ENCODE measurements around the gene CLTCL1. TPM values are rescaled to one million over a fixed set of nuclear protein-coding genes. Genes with fewer than 3 reads are reported as not detected.

Gene CLTCL1
- total and polyA plus RNA-seq, 9 of the 15 experiments (the other 6 are each of a cell fraction or from before 2014, with no cell fraction given): 1.1 to 11.7 (median 5.0) TPM

DNA sequence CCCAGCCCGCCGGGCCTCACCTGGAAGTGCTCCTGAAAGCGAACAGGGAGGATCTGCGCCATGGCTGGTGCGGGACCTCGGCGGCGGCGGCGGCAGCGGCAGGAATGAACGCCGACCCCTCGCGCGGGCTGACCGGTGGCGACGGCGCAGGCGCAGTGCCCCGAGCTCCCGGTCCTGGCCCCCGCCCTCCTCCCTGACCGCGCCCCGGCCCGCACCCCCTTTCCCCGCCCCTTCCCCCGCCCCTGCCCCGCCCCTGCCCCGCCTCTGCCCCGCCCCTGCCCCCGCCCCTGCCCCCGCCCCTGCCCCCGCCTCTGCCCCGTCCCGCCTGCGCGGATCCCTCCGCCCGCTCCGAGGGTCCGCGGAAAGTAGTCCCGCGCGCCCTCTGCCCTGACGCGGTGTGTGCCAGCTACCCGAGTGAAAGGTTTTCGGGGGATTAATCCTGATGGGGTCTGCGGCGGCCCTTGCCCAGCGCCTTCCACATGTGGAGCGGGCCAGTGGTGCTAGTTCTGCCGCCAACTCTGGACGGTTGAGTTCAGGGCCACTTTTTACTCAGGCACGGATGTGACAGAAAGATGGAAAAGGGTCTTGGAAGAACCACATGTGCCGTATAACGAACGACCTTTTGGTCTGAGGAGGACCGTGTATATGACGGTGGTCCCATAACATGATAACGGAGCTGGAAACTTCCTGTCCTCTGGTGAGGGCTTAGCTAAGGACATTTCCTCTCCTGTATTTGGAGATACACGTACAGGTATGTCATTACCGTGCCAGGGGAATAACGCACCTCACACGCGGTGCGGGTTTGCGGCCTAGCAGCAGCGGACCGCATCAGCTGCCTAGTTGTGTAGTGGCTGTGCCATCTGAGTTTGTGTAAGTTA is at the start of gene CLTCL1 (continued):
- TF ChIP-seq, protein P1, sequence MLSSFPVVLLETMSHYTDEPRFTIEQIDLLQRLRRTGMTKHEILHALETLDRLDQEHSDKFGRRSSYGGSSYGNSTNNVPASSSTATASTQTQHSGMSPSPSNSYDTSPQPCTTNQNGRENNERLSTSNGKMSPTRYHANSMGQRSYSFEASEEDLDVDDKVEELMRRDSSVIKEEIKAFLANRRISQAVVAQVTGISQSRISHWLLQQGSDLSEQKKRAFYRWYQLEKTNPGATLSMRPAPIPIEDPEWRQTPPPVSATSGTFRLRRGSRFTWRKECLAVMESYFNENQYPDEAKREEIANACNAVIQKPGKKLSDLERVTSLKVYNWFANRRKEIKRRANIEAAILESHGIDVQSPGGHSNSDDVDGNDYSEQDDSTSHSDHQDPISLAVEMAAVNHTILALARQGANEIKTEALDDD (IDR thresholded peaks at IDR 0.05): no peak
- no peak for TF ChIP-seq FOXJ3 (CRISPR knock-in tag; IDR thresholded peaks at IDR 0.05)
- peak; percentile 27 for TF ChIP-seq TCF7 (IDR thresholded peaks at IDR 0.05; ENCODE audit: borderline replicate concordance)
- TF ChIP-seq, protein P2, sequence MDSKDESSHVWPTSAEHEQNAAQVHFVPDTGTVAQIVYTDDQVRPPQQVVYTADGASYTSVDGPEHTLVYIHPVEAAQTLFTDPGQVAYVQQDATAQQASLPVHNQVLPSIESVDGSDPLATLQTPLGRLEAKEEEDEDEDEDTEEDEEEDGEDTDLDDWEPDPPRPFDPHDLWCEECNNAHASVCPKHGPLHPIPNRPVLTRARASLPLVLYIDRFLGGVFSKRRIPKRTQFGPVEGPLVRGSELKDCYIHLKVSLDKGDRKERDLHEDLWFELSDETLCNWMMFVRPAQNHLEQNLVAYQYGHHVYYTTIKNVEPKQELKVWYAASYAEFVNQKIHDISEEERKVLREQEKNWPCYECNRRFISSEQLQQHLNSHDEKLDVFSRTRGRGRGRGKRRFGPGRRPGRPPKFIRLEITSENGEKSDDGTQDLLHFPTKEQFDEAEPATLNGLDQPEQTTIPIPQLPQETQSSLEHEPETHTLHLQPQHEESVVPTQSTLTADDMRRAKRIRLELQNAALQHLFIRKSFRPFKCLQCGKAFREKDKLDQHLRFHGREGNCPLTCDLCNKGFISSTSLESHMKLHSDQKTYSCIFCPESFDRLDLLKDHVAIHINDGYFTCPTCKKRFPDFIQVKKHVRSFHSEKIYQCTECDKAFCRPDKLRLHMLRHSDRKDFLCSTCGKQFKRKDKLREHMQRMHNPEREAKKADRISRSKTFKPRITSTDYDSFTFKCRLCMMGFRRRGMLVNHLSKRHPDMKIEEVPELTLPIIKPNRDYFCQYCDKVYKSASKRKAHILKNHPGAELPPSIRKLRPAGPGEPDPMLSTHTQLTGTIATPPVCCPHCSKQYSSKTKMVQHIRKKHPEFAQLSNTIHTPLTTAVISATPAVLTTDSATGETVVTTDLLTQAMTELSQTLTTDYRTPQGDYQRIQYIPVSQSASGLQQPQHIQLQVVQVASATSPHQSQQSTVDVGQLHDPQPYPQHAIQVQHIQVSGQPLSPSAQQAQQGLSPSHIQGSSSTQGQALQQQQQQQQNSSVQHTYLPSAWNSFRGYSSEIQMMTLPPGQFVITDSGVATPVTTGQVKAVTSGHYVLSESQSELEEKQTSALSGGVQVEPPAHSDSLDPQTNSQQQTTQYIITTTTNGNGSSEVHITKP (IDR thresholded peaks at IDR 0.05; ENCODE audit: partially characterized antibody): peak; percentile 32
- peak; percentile 83 for TF ChIP-seq EGR1 (conservative IDR thresholded peaks at IDR 0.05)
- no peak for TF ChIP-seq ZNF175 (CRISPR knock-in tag; IDR thresholded peaks at IDR 0.05; ENCODE audit: low read depth)
- TF ChIP-seq ELF1 (tag; IDR thresholded peaks at IDR 0.05): no peak
- TF ChIP-seq MEF2A (IDR thresholded peaks at IDR 0.05; ENCODE audit: control insufficient read depth, low read depth, low read length): no peak
- TF ChIP-seq KDM4B (IDR thresholded peaks at IDR 0.05; ENCODE audit: borderline replicate concordance in 2 of 2, low read depth in 1 of 2): peak in 1 of 2 experiments; percentile 70; a peak in 1 of 4 replicates
- peak; percentile 88 to 96; a peak in 3 of 4 replicates for TF ChIP-seq HDAC1 (IDR thresholded peaks at IDR 0.05)
- no peak for TF ChIP-seq MCM2 (IDR thresholded peaks at IDR 0.05; ENCODE audit: low read depth)
- TF ChIP-seq GTF2F1 (IDR thresholded peaks at IDR 0.05; ENCODE audit: low read depth, low read length): peak; percentile 52; the same call in 1 of the 2 replicates
- TF ChIP-seq PML (IDR thresholded peaks at IDR 0.05; ENCODE audit: low read length): peak; percentile 43; the same call in 1 of the 2 replicates
- no peak for TF ChIP-seq PHTF2 (CRISPR knock-in tag; IDR thresholded peaks at IDR 0.05)
- TF ChIP-seq, protein P3, sequence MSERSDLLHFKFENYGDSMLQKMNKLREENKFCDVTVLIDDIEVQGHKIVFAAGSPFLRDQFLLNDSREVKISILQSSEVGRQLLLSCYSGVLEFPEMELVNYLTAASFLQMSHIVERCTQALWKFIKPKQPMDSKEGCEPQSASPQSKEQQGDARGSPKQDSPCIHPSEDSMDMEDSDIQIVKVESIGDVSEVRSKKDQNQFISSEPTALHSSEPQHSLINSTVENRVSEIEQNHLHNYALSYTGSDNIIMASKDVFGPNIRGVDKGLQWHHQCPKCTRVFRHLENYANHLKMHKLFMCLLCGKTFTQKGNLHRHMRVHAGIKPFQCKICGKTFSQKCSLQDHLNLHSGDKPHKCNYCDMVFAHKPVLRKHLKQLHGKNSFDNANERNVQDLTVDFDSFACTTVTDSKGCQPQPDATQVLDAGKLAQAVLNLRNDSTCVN (CRISPR knock-in tag; IDR thresholded peaks at IDR 0.05): peak; percentile 85; the same call in 1 of the 2 replicates
- TF ChIP-seq TAF15 (IDR thresholded peaks at IDR 0.05; ENCODE audit: low read depth, low read length): no peak
- TF ChIP-seq SIN3B (IDR thresholded peaks at IDR 0.05; ENCODE audit: low read depth): peak; percentile 73; the same call in 1 of the 2 replicates
- TF ChIP-seq, protein P4, sequence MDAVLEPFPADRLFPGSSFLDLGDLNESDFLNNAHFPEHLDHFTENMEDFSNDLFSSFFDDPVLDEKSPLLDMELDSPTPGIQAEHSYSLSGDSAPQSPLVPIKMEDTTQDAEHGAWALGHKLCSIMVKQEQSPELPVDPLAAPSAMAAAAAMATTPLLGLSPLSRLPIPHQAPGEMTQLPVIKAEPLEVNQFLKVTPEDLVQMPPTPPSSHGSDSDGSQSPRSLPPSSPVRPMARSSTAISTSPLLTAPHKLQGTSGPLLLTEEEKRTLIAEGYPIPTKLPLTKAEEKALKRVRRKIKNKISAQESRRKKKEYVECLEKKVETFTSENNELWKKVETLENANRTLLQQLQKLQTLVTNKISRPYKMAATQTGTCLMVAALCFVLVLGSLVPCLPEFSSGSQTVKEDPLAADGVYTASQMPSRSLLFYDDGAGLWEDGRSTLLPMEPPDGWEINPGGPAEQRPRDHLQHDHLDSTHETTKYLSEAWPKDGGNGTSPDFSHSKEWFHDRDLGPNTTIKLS (IDR thresholded peaks at IDR 0.05; ENCODE audit: borderline replicate concordance, low read depth): peak; percentile 68; the same call in 1 of the 2 replicates
- peak; percentile 63 for TF ChIP-seq NR2C1 (IDR thresholded peaks at IDR 0.05)
- TF ChIP-seq NR2C1 (tag; IDR thresholded peaks at IDR 0.05): peak; percentile 61
- TF ChIP-seq NFYB (IDR thresholded peaks at IDR 0.05; ENCODE audit: extremely low read depth, insufficient read length): no peak
